ENCODE measurements around the gene SLC1A3.

Gene SLC1A3

GRCh38 chr5:36599986-36600779 is 6.2 kb upstream of the SLC1A3 start:
- TF ChIP-seq, protein P1, sequence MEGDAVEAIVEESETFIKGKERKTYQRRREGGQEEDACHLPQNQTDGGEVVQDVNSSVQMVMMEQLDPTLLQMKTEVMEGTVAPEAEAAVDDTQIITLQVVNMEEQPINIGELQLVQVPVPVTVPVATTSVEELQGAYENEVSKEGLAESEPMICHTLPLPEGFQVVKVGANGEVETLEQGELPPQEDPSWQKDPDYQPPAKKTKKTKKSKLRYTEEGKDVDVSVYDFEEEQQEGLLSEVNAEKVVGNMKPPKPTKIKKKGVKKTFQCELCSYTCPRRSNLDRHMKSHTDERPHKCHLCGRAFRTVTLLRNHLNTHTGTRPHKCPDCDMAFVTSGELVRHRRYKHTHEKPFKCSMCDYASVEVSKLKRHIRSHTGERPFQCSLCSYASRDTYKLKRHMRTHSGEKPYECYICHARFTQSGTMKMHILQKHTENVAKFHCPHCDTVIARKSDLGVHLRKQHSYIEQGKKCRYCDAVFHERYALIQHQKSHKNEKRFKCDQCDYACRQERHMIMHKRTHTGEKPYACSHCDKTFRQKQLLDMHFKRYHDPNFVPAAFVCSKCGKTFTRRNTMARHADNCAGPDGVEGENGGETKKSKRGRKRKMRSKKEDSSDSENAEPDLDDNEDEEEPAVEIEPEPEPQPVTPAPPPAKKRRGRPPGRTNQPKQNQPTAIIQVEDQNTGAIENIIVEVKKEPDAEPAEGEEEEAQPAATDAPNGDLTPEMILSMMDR (IDR thresholded peaks at IDR 0.05; ENCODE audit: insufficient read depth, low read depth, low read length, missing control alignments) = no peak
- DNase-seq (ENCODE audit: low read depth) = peak; percentile 75
- no peak overlapping the region for H3K4me3 ChIP-seq (ENCODE audit: low read length)

GRCh38 chr5:36600917-36601527 is 5.4 kb upstream of the SLC1A3 start:
- DNase-seq (ENCODE audit: low read depth) = no peak
- TF ChIP-seq, protein P1 (IDR thresholded peaks at IDR 0.05; ENCODE audit: insufficient read depth, low read depth, low read length, missing control alignments) = no peak
- H3K4me3 ChIP-seq (ENCODE audit: low read length) = no peak overlapping the region

- no peak overlapping the region for H3K4me3 ChIP-seq (ENCODE audit: low read length)
- TF ChIP-seq, protein P1 (IDR thresholded peaks at IDR 0.05; ENCODE audit: insufficient read depth, low read depth, low read length, missing control alignments) = no peak
- DNase-seq (ENCODE audit: low read depth) = no peak
Measured at GRCh38 chr5:36602704-36603321, 3.6 kb upstream of the SLC1A3 start.

- TF ChIP-seq, protein P1 (IDR thresholded peaks at IDR 0.05; ENCODE audit: insufficient read depth, low read depth, low read length, missing control alignments) = no peak
- DNase-seq (ENCODE audit: low read depth) = no peak
- no peak overlapping the region for H3K4me3 ChIP-seq (ENCODE audit: low read length)
Measured at GRCh38 chr5:36605241-36605640, 1.2 kb upstream of the SLC1A3 start.

GRCh38 chr5:36606036-36606427 is 374 bp upstream of the SLC1A3 start:
- no peak for DNase-seq (ENCODE audit: low read depth)
- TF ChIP-seq, protein P1 (IDR thresholded peaks at IDR 0.05; ENCODE audit: insufficient read depth, low read depth, low read length, missing control alignments) = no peak
- H3K4me3 ChIP-seq (ENCODE audit: low read length) = peak overlapping the region; percentile 90

DNA sequence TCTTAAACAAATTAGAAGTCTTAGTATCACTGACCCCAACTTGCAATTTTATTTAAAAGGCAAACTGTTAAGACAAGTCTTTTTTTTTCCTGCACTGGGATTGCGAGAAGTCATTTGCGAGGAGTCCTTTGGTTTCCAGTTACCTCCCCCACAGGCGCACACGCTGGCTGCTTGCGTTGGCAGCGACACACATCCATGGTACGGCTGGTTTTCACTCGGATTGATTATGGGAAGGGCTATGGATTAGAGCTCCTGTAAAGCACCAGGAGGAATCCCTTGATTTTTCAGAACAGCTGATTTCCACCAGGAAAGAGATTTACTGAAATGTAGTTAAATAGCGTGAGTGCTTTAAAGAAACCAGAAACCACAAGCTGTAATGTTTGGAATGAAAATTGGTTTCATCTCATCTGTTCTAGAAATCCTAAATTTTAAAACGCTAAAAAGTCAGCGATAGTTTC is 737 bp downstream of the SLC1A3 start:
- H3K4me3 ChIP-seq (ENCODE audit: low read length) = peak overlapping the region; percentile 90
- peak; percentile 50 for DNase-seq (ENCODE audit: low read depth)
- TF ChIP-seq, protein P1 (IDR thresholded peaks at IDR 0.05; ENCODE audit: insufficient read depth, low read depth, low read length, missing control alignments) = no peak

Data from epithelial cell of esophagus (primary cell).